ENCODE data around the gene KRTAP3-2. TPM values are rescaled to one million over a fixed set of nuclear protein-coding genes. Genes with fewer than 3 reads are reported as not detected.

Gene KRTAP3-2
- total RNA-seq, 1 experiment from 2014 or later, result not detected

DNA sequence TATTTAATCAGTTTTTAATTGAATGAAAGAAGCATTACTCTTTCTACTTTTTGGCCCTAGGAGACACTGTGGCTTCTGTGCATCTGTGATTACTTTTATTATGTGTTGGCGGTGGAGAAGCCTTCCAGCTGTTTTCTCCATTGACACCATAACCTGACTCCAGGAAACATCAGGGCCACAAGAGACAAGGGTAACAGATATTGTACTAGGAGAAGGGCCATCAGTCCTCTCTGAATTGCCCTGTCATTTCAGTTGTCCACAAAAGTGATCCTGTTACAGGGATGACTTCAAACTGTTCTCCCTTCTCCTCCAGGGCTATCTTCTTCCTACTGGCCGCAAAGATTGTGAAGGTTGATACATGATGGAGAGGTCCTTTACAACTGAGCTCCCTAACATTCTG is 47.6 kb downstream of the KRTAP3-2 start:
- peaks cover 79 to 98% of the 10 kb centered on the region in 2 experiments for H3K4me1 ChIP-seq (ENCODE audit: control insufficient read depth in 1 of 2, insufficient read depth in 2 of 2, low read length in 2 of 2)
- peak overlapping the region; percentile 55 for H3K4me2 ChIP-seq (ENCODE audit: low read length)
- no peak overlapping the region for H2AFZ ChIP-seq (ENCODE audit: low read depth, low read length, poor library complexity, severe bottlenecking)
- H3K27ac ChIP-seq (ENCODE audit: low read depth, low read length), result peak overlapping the region; percentile 99
- ChIA-PET POLR2A (interaction anchor here (0.8 to 1.6 kb wide), 6 partner anchors 16 to 738 kb away, joined by 3 to 4 read pairs (median 3); partner anchors contain the start of gene KRT19), RAD21 (ENCODE audit: low non-redundant PET in 1 of 2, low total read pairs in 2 of 2, uncharacterized antibody in 2 of 2, unreplicated experiment in 2 of 2) (no interaction called here), CTCF (no interaction called here)
- no peaks in the 10 kb centered on the region for H3K27me3 ChIP-seq (ENCODE audit: insufficient read depth, low read length)
- H3K9me2 ChIP-seq (ENCODE audit: insufficient read depth), result no peaks in the 10 kb centered on the region
- peak; percentile 7; the same call in 1 of the 2 replicates for TF ChIP-seq POLR2AphosphoS5 (IDR thresholded peaks at IDR 0.05; ENCODE audit: low read depth, low read length)
- TF ChIP-seq SIN3A (IDR thresholded peaks at IDR 0.05; ENCODE audit: low read depth), result no peak
- TF ChIP-seq, protein P1, sequence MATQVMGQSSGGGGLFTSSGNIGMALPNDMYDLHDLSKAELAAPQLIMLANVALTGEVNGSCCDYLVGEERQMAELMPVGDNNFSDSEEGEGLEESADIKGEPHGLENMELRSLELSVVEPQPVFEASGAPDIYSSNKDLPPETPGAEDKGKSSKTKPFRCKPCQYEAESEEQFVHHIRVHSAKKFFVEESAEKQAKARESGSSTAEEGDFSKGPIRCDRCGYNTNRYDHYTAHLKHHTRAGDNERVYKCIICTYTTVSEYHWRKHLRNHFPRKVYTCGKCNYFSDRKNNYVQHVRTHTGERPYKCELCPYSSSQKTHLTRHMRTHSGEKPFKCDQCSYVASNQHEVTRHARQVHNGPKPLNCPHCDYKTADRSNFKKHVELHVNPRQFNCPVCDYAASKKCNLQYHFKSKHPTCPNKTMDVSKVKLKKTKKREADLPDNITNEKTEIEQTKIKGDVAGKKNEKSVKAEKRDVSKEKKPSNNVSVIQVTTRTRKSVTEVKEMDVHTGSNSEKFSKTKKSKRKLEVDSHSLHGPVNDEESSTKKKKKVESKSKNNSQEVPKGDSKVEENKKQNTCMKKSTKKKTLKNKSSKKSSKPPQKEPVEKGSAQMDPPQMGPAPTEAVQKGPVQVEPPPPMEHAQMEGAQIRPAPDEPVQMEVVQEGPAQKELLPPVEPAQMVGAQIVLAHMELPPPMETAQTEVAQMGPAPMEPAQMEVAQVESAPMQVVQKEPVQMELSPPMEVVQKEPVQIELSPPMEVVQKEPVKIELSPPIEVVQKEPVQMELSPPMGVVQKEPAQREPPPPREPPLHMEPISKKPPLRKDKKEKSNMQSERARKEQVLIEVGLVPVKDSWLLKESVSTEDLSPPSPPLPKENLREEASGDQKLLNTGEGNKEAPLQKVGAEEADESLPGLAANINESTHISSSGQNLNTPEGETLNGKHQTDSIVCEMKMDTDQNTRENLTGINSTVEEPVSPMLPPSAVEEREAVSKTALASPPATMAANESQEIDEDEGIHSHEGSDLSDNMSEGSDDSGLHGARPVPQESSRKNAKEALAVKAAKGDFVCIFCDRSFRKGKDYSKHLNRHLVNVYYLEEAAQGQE (IDR thresholded peaks at IDR 0.05; ENCODE audit: low read depth), result no peak
- TF ChIP-seq POLR2A (IDR thresholded peaks at IDR 0.05; ENCODE audit: borderline replicate concordance, extremely low read depth, insufficient read depth, insufficient read length), result no peak
- intact Hi-C loops (cut with micrococcal nuclease), result no loop called here
- H3K9ac ChIP-seq (ENCODE audit: low read length), result peak overlapping the region; percentile 63
- H3K9me3 ChIP-seq (ENCODE audit: control insufficient read depth in 1 of 2, insufficient read depth in 1 of 2, low read depth in 1 of 2, low read length in 2 of 2), result no peaks in the 10 kb centered on the region
- H3K4me3 ChIP-seq (replicated peaks in 1 of 2; ENCODE audit: low read depth in 1 of 2, low read length in 2 of 2), result no peak overlapping the region
- no peaks in the 10 kb centered on the region for H3K79me2 ChIP-seq (ENCODE audit: insufficient read depth, low read length)
- no peak for DNase-seq (ENCODE audit: low read depth, low spot score)
- H3K36me3 ChIP-seq (ENCODE audit: control insufficient read depth in 1 of 2, insufficient read depth in 2 of 2, low read length in 2 of 2), result no peaks in the 10 kb centered on the region
- no peaks in the 10 kb centered on the region for H4K20me1 ChIP-seq (ENCODE audit: insufficient read depth)
- no peak for ATAC-seq
- no TSS peak for BruUV-seq (replicated peaks)

DNA sequence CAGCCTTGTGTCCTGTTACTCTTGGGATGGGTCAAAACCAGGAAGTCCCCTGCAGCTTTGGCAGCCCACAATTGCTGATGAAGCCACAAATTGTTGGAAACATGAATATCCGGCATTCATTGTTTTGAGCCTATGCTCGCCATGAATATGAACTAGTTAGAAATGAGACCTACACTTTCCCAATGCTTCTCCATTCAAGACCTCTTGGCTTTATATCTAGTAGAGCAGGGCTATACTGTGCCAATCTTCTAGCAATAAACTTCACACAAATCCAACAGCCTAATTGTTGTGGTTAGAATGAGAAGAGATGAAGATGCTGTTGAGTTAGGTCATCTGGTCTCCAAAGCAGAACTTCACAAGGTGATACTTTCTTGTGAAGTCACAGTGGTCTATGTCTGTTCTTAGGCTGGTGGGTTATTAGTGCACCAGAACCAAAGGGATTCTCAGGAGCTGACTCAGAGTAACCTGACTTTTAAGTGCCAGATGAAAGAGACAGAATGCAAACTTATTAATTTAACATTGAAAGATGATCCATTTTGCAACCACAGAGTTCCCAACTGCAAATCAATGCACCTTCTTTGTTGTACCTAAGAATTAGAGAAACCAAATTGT is 48.6 kb downstream of the KRTAP3-2 start:
- ATAC-seq (peak; percentile 86), DNase-seq (ENCODE audit: low read depth, low spot score) (peak; percentile 97)
- ChIA-PET POLR2A (interaction anchor here (1.0 kb wide), 1 partner anchor 577 kb away, joined by 3 read pairs; the partner anchor contains the start of gene KRT19), CTCF (no interaction called here), RAD21 (ENCODE audit: low non-redundant PET in 1 of 2, low total read pairs in 2 of 2, uncharacterized antibody in 2 of 2, unreplicated experiment in 2 of 2) (no interaction called here)
- BruUV-seq (replicated peaks), result no TSS peak
- Histone ChIP-seq H3K9me2 (ENCODE audit: insufficient read depth) (no peaks in the 10 kb centered on the region), H3K36me3 (ENCODE audit: control insufficient read depth in 1 of 2, insufficient read depth in 2 of 2, low read length in 2 of 2) (no peaks in the 10 kb centered on the region), H3K4me2 (ENCODE audit: low read length) (peak overlapping the region; percentile 55), H2AFZ (ENCODE audit: low read depth, low read length, poor library complexity, severe bottlenecking) (no peak overlapping the region), H4K20me1 (ENCODE audit: insufficient read depth) (no peaks in the 10 kb centered on the region), H3K4me1 (ENCODE audit: control insufficient read depth in 1 of 2, insufficient read depth in 2 of 2, low read length in 2 of 2) (peaks cover 74 to 98% of the 10 kb centered on the region in 2 experiments), H3K9ac (ENCODE audit: low read length) (peak overlapping the region; percentile 63), H3K9me3 (ENCODE audit: control insufficient read depth in 1 of 2, insufficient read depth in 1 of 2, low read depth in 1 of 2, low read length in 2 of 2) (no peaks in the 10 kb centered on the region), H3K79me2 (ENCODE audit: insufficient read depth, low read length) (no peaks in the 10 kb centered on the region), H3K27me3 (ENCODE audit: insufficient read depth, low read length) (no peaks in the 10 kb centered on the region), H3K4me3 (replicated peaks in 1 of 2; ENCODE audit: low read depth in 1 of 2, low read length in 2 of 2) (no peak overlapping the region), H3K27ac (ENCODE audit: low read depth, low read length) (peak overlapping the region; percentile 99)
- intact Hi-C loops (cut with micrococcal nuclease), result no loop called here
- TF ChIP-seq ZBTB33 (IDR thresholded peaks at IDR 0.05; ENCODE audit: extremely low read depth, insufficient replicate concordance, low read length) (peak; percentile 32), MAX (IDR thresholded peaks at IDR 0.05) (peak; percentile 32), ZFX (IDR thresholded peaks at IDR 0.05) (no peak), SRF (IDR thresholded peaks at IDR 0.05; ENCODE audit: low read depth) (peak; percentile 78), POLR2AphosphoS5 (IDR thresholded peaks at IDR 0.05; ENCODE audit: low read depth, low read length) (peak; percentile 43; the same call in 1 of the 2 replicates), SIN3A (IDR thresholded peaks at IDR 0.05; ENCODE audit: low read depth) (peak; percentile 78), EGR1 (IDR thresholded peaks at IDR 0.05; ENCODE audit: low read depth) (peak; percentile 46; the same call in 1 of the 2 replicates), RAD21 (IDR thresholded peaks at IDR 0.05; ENCODE audit: low read depth) (peak; percentile 44; the same call in 1 of the 2 replicates)
- TF ChIP-seq, protein P2, sequence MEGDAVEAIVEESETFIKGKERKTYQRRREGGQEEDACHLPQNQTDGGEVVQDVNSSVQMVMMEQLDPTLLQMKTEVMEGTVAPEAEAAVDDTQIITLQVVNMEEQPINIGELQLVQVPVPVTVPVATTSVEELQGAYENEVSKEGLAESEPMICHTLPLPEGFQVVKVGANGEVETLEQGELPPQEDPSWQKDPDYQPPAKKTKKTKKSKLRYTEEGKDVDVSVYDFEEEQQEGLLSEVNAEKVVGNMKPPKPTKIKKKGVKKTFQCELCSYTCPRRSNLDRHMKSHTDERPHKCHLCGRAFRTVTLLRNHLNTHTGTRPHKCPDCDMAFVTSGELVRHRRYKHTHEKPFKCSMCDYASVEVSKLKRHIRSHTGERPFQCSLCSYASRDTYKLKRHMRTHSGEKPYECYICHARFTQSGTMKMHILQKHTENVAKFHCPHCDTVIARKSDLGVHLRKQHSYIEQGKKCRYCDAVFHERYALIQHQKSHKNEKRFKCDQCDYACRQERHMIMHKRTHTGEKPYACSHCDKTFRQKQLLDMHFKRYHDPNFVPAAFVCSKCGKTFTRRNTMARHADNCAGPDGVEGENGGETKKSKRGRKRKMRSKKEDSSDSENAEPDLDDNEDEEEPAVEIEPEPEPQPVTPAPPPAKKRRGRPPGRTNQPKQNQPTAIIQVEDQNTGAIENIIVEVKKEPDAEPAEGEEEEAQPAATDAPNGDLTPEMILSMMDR (IDR thresholded peaks at IDR 0.05 in 2 of 3, conservative IDR thresholded peaks at IDR 0.05 in 1 of 3; ENCODE audit: borderline replicate concordance in 1 of 3, insufficient read depth in 1 of 3, low read depth in 2 of 3, low read length in 2 of 3), result no peak

All from HCT116 (cell line).